ENCODE results near the gene CC2D1A. TPM values are rescaled to one million over a fixed set of nuclear protein-coding genes. Genes with fewer than 3 reads are reported as not detected.

Gene CC2D1A
- total and polyA plus RNA-seq, 2 experiments from 2014 or later: 23.1 to 39.7 TPM

- TF ChIP-seq REST (IDR thresholded peaks at IDR 0.05; ENCODE audit: unreplicated experiment): no peak
- TF ChIP-seq EZH2 (IDR thresholded peaks at IDR 0.05; ENCODE audit: low read depth, unreplicated experiment): no peak
- no peak for TF ChIP-seq CREB1 (CRISPR knock-in tag; IDR thresholded peaks at IDR 0.05; ENCODE audit: low read depth)
- no peak for TF ChIP-seq ZNF331 (CRISPR knock-in tag; IDR thresholded peaks at IDR 0.05; ENCODE audit: low read depth)
- TF ChIP-seq CTCF (conservative IDR thresholded peaks at IDR 0.05; ENCODE audit: low read depth in 2 of 2): no peak
- no peak for TF ChIP-seq POLR2AphosphoS5 (IDR thresholded peaks at IDR 0.05; ENCODE audit: low read depth)
- TF ChIP-seq JUNB (IDR thresholded peaks at IDR 0.05; ENCODE audit: unreplicated experiment): no peak
Measured at GRCh38 chr19:13909430-13909829, 3.4 kb downstream of the CC2D1A start (continued).

- H3K4me1 ChIP-seq (ENCODE audit: insufficient read depth): no peaks in the 10 kb centered on the region
- H3K4me3 ChIP-seq: no peak overlapping the region
- no peaks in the 10 kb centered on the region for H3K27me3 ChIP-seq (ENCODE audit: insufficient read depth)
- H3K4me3 Mint-ChIP-seq: no peak overlapping the region
- H3K4me1 Mint-ChIP-seq: no peaks in the 10 kb centered on the region
- H4K20me1 ChIP-seq (replicated peaks; ENCODE audit: insufficient read depth): no peaks in the 10 kb centered on the region
- peaks cover 5% of the 10 kb centered on the region for H3K27me3 Mint-ChIP-seq (ENCODE audit: insufficient read depth, low read depth, poor library complexity)
- H3K79me2 ChIP-seq (replicated peaks; ENCODE audit: insufficient read depth): no peaks in the 10 kb centered on the region
- H3K9me2 ChIP-seq (ENCODE audit: insufficient read depth): no peaks in the 10 kb centered on the region
- H3K36me3 Mint-ChIP-seq (ENCODE audit: low read depth): peaks cover 42% of the 10 kb centered on the region
- no peaks in the 10 kb centered on the region for H3K9me3 Mint-ChIP-seq
- no peak overlapping the region for H3K27ac Mint-ChIP-seq
- no peak overlapping the region for H3K27ac ChIP-seq (ENCODE audit: low read depth)
- no peak overlapping the region for H3K4me2 ChIP-seq
- no peak overlapping the region for H2AFZ ChIP-seq
- TF ChIP-seq JUNB (IDR thresholded peaks at IDR 0.05; ENCODE audit: unreplicated experiment) (no peak), STAT1 (IDR thresholded peaks at IDR 0.05; ENCODE audit: unreplicated experiment) (no peak), EZH2 (IDR thresholded peaks at IDR 0.05; ENCODE audit: low read depth, unreplicated experiment) (no peak), REST (IDR thresholded peaks at IDR 0.05; ENCODE audit: unreplicated experiment) (no peak), ZNF114 (CRISPR knock-in tag; IDR thresholded peaks at IDR 0.05) (no peak), ETS1 (IDR thresholded peaks at IDR 0.05) (no peak), EZH2phosphoT487 (IDR thresholded peaks at IDR 0.05; ENCODE audit: unreplicated experiment) (no peak)
- no peaks in the 10 kb centered on the region for H3F3A ChIP-seq (replicated peaks; ENCODE audit: low read depth)
- no peak for DNase-seq (ENCODE audit: low spot score)
- peaks cover 6% of the 10 kb centered on the region for H3K36me3 ChIP-seq (ENCODE audit: insufficient read depth)
- ATAC-seq: no peak
Measured at GRCh38 chr19:13913352-13913751, 7.4 kb downstream of the CC2D1A start.
